HG02943 (cell line): ENCODE data around the gene HESX1.

Source experiments
- ATAC-seq: cut with Tn5 transposase; IDR thresholded peaks from one replicate; pipeline ENCODE4 v1.9.1; 2021; ENCODE audit warnings: mild to moderate bottlenecking, low read depth, moderate library complexity; ENCODE audit not compliant: unreplicated experiment

The HESX1 gene

GRCh38 chr3:57150113-57150581 lies 49.6 kb downstream of the HESX1 start:
- ATAC-seq = no peak
